Effector memory CD8-positive, alpha-beta T cell (primary cell): ENCODE data around the gene DNLZ.

ENCODE experiments used
- ATAC-seq: fragments of 150-1000 bp; cut with Tn5 transposase; replicated peaks from 2 replicates; pipeline ENCODE4 v1.10.0; 2021; ENCODE audit warnings: mild to moderate bottlenecking, moderate library complexity
- DNase-seq, 3 experiments: peaks; one replicate each; pipeline ENCODE4 v3.0.0; 2021
- H3K27ac Mint-ChIP-seq, 2 donors: one replicate each; pipeline ENCODE4 v1.8.0; 2022; ENCODE audit warnings: mild to moderate bottlenecking in 2 of 2, mixed read lengths in 2 of 2, moderate library complexity in 2 of 2
- H3K27me3 Mint-ChIP-seq, 2 donors: one replicate each; pipeline ENCODE4 v1.8.0; 2022; ENCODE audit warnings: mixed read lengths in 2 of 2
- H3K36me3 Mint-ChIP-seq: one replicate; pipeline ENCODE4 v1.8.0; 2022; ENCODE audit warnings: mild to moderate bottlenecking, moderate library complexity, mixed read lengths; ENCODE audit not compliant: insufficient read depth
- H3K4me1 Mint-ChIP-seq, 2 donors: one replicate each; pipeline ENCODE4 v1.8.0; 2022; ENCODE audit warnings: low read depth in 2 of 2, mixed read lengths in 2 of 2
- H3K4me3 Mint-ChIP-seq, 2 donors: one replicate each; pipeline ENCODE4 v1.8.0; 2022; ENCODE audit warnings: mild to moderate bottlenecking in 2 of 2, mixed read lengths in 2 of 2, moderate library complexity in 2 of 2
- H3K9me3 Mint-ChIP-seq, 2 donors: one replicate each; pipeline ENCODE4 v1.8.0; 2022; ENCODE audit warnings: mixed read lengths in 2 of 2

DNLZ gene

GRCh38 chr9:136346157-136346481 lies 17.4 kb downstream of the DNLZ start:
- DNase-seq, result no peak
- Mint-ChIP-seq H3K36me3 (no peaks in the 10 kb centered on the region), H3K9me3 (no peaks in the 10 kb centered on the region), H3K4me3 (no peak overlapping the region), H3K27ac (no peak overlapping the region), H3K4me1 (no peaks in the 10 kb centered on the region), H3K27me3 (no peaks in the 10 kb centered on the region)
- no peak for ATAC-seq

- Mint-ChIP-seq H3K36me3 (no peaks in the 10 kb centered on the region), H3K27ac (no peak overlapping the region), H3K9me3 (no peaks in the 10 kb centered on the region), H3K4me3 (no peak overlapping the region), H3K27me3 (no peaks in the 10 kb centered on the region), H3K4me1 (no peaks in the 10 kb centered on the region)
- ATAC-seq (no peak), DNase-seq (no peak)
Measured at GRCh38 chr9:136345281-136346156, 18.0 kb downstream of the DNLZ start.

- Mint-ChIP-seq H3K36me3 (no peaks in the 10 kb centered on the region), H3K27me3 (no peaks in the 10 kb centered on the region), H3K27ac (no peak overlapping the region), H3K9me3 (no peaks in the 10 kb centered on the region), H3K4me3 (no peak overlapping the region), H3K4me1 (no peaks in the 10 kb centered on the region)
- DNase-seq (no peak), ATAC-seq (no peak)
Measured at GRCh38 chr9:136344544-136345280, 18.8 kb downstream of the DNLZ start.

DNA sequence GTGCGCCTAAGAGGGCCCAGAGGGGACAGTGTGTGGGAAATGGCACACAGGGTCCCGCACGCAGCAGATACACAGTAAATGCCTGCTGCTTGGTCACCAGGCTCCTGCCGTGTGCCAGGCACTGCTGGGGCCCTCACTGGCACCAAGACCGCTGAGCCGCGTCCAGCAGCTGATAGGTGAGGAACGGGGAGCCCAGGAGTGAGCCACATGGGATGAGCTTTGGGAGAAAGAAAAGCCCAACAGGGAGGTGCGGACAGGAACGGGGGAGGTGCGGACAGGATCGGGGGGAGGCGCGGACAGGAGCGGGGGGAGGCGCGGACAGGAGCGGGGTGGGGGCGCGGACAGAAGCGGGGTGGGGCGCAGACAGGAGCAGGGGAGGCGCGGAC lies 19.7 kb downstream of the DNLZ start:
- ATAC-seq, result no peak

DNA sequence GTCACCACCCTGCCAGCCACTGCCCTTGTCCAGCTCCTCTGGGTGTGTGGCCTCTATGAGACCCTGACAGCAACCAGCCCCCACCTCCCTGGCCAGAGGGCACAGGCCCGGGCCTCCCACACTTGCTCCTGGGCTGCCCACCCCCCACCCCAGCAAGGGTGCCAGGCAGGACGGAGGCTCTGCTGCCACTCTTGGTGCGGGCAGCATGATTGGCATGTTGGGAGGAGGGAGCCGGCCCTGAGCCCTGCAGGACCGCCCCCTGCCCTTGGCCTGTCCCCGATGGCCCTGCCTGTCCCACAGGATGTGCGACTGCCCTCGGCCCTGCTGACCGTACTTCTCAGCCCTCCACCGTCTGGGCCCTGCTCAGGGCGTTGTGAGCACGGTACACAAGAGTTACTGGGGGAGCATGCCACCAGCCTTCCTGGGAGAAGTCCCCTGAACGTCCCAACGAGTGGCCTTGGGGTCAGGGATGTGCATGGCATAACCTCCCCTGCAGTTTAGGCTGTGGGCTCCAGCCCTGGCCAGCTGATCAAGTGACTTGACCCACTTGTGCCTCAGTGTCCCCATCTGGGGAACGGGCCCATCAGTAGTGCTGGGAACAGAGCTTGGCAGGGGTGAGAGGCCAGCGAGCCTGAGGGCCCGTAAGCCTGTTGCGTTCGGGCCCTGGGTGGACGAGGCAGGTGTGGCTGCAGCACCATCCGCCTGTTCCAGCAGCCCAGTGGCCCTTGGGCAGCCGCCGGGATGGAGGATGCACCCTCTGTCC lies 20.2 kb downstream of the DNLZ start:
- ATAC-seq, result no peak
- no peak overlapping the region for H3K4me3 Mint-ChIP-seq
- no peak overlapping the region for H3K27ac Mint-ChIP-seq

More for the DNA sequence above, 19.7 kb downstream of the DNLZ start:
- no peak overlapping the region for H3K27ac Mint-ChIP-seq
- DNase-seq, result no peak
- H3K4me1 Mint-ChIP-seq, result peaks cover 0 to under 1% of the 10 kb centered on the region in 2 donors
- H3K9me3 Mint-ChIP-seq, result no peaks in the 10 kb centered on the region
- H3K36me3 Mint-ChIP-seq, result no peaks in the 10 kb centered on the region
- no peak overlapping the region for H3K4me3 Mint-ChIP-seq
- H3K27me3 Mint-ChIP-seq, result no peaks in the 10 kb centered on the region

GRCh38 chr9:136342181-136343120 lies 21.1 kb downstream of the DNLZ start:
- peaks cover 0 to 1% of the 10 kb centered on the region in 2 donors for H3K4me1 Mint-ChIP-seq
- no peaks in the 10 kb centered on the region for H3K9me3 Mint-ChIP-seq
- ATAC-seq (peak; percentile 68), DNase-seq (peak; percentile 46 to 61 (median 57))
- peak overlapping the region in 1 of 2 donors; percentile 21 for H3K4me3 Mint-ChIP-seq
- H3K27me3 Mint-ChIP-seq, result no peaks in the 10 kb centered on the region
- H3K36me3 Mint-ChIP-seq, result no peaks in the 10 kb centered on the region
- H3K27ac Mint-ChIP-seq, result no peak overlapping the region

More for the DNA sequence above, 20.2 kb downstream of the DNLZ start:
- Mint-ChIP-seq H3K4me1 (peaks cover 0 to 1% of the 10 kb centered on the region in 2 donors), H3K9me3 (no peaks in the 10 kb centered on the region), H3K27me3 (no peaks in the 10 kb centered on the region), H3K36me3 (no peaks in the 10 kb centered on the region)
- no peak for DNase-seq

DNA sequence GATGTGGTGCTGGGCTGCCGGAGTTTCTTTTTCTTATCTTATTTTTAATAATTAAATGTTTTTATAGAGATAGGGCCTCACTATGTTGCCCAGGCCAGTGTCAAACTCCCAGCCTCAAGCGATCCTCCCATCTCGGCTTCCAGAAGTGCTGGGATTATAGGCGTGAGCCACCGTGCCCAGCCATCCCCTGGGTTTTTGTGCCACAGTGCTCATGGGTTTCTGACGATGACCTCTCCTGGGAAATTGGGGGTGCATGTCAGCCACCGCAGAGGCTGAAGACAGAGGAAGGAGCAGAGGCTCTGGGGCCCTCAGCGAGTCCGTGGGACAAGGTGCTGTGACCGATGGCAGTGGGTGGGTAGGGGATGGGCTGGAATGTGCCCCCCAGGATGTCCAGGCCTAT lies 21.8 kb downstream of the DNLZ start:
- no peak for DNase-seq
- no peak overlapping the region for H3K4me3 Mint-ChIP-seq
- no peaks in the 10 kb centered on the region for H3K9me3 Mint-ChIP-seq
- no peaks in the 10 kb centered on the region for H3K27me3 Mint-ChIP-seq
- peaks cover 0 to 1% of the 10 kb centered on the region in 2 donors for H3K4me1 Mint-ChIP-seq
- no peak overlapping the region for H3K27ac Mint-ChIP-seq
- ATAC-seq, result no peak
- H3K36me3 Mint-ChIP-seq, result no peaks in the 10 kb centered on the region

- no peak overlapping the region for H3K27ac Mint-ChIP-seq
- no peaks in the 10 kb centered on the region for H3K9me3 Mint-ChIP-seq
- no peaks in the 10 kb centered on the region for H3K27me3 Mint-ChIP-seq
- H3K36me3 Mint-ChIP-seq, result no peaks in the 10 kb centered on the region
- DNase-seq (no peak), ATAC-seq (no peak)
- H3K4me1 Mint-ChIP-seq, result peaks cover 0 to 1% of the 10 kb centered on the region in 2 donors
- no peak overlapping the region for H3K4me3 Mint-ChIP-seq
Measured at GRCh38 chr9:136341042-136341655, 22.4 kb downstream of the DNLZ start.

- Mint-ChIP-seq H3K27ac (no peak overlapping the region), H3K36me3 (no peaks in the 10 kb centered on the region), H3K27me3 (no peaks in the 10 kb centered on the region), H3K9me3 (no peaks in the 10 kb centered on the region), H3K4me1 (peaks cover 0 to 1% of the 10 kb centered on the region in 2 donors), H3K4me3 (no peak overlapping the region)
- ATAC-seq (no peak), DNase-seq (no peak)
Measured at GRCh38 chr9:136340356-136341041, 23.0 kb downstream of the DNLZ start.

DNA sequence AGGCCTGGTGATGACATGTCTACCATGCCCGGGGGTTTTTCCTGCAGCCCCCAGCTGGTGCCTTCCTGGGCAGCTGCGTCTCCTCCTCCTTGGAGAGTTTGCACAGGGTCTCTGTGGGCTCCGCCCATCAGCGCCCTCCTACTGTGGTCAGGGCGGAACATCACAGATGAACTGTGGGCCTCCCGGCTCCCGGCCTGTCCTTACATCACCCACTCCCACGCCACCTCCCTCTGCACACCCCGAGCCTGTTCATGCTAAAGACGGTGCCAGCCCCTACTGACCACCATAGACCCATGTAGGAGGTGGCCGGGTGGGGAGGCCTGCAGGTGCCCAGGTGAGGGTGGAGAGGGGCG lies 23.6 kb downstream of the DNLZ start:
- H3K4me3 Mint-ChIP-seq, result no peak overlapping the region
- ATAC-seq, result no peak

DNA sequence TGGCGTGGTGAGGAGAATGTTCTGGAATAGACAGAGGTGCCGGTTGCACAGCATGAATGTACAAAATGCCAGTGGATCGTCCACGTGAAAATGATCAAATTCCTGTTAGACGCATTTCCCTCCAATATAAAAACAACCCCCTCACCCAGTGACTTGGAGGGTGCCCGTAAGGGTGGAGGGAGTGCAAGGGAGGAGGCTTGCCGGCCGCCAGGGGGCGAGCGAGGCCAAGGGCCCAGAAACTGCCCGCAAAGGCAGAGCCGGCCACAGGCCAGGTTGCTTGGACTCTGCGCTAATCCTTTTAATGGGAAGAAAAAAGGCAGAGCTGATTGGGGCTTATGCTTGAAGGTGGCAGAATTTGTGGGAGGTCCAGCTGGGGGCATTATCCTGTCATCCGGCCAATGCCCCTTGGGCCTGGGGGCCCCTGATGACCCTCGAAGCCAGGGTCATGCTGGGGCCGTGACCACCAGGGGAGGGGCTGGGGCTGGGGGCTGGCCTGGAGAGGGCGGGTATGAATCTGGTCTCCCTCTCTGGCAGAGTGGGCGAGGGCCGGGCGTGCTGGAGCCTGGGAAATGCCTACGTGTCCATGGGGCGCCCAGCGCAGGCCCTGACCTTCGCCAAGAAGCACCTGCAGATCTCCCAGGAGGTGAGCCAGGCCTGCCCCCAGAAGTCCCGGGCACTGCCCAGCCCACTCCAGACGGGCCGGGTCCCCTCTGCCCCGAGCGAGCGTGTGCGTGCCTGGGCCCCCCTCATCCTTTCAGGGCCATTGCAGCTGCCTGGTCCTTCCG lies 24.2 kb downstream of the DNLZ start:
- H3K4me1 Mint-ChIP-seq, result peaks cover 0 to 1% of the 10 kb centered on the region in 2 donors
- no peaks in the 10 kb centered on the region for H3K36me3 Mint-ChIP-seq
- no peaks in the 10 kb centered on the region for H3K9me3 Mint-ChIP-seq
- no peaks in the 10 kb centered on the region for H3K27me3 Mint-ChIP-seq
- peak; percentile 58 for ATAC-seq
- peak in 2 of 3 experiments; percentile 29 to 31 for DNase-seq
- no peak overlapping the region for H3K27ac Mint-ChIP-seq
- no peak overlapping the region for H3K4me3 Mint-ChIP-seq

More for the DNA sequence above, 23.6 kb downstream of the DNLZ start:
- no peak for DNase-seq
- Mint-ChIP-seq H3K27ac (no peak overlapping the region), H3K4me1 (peaks cover 0 to 1% of the 10 kb centered on the region in 2 donors), H3K9me3 (no peaks in the 10 kb centered on the region), H3K36me3 (no peaks in the 10 kb centered on the region), H3K27me3 (no peaks in the 10 kb centered on the region)
